ENCODE results near the gene ALG12. TPM values are rescaled to one million over a fixed set of nuclear protein-coding genes. Genes with fewer than 3 reads are reported as not detected.

The ALG12 gene
- 21.9 and 23.2 TPM in 2 replicates for total RNA-seq

DNA sequence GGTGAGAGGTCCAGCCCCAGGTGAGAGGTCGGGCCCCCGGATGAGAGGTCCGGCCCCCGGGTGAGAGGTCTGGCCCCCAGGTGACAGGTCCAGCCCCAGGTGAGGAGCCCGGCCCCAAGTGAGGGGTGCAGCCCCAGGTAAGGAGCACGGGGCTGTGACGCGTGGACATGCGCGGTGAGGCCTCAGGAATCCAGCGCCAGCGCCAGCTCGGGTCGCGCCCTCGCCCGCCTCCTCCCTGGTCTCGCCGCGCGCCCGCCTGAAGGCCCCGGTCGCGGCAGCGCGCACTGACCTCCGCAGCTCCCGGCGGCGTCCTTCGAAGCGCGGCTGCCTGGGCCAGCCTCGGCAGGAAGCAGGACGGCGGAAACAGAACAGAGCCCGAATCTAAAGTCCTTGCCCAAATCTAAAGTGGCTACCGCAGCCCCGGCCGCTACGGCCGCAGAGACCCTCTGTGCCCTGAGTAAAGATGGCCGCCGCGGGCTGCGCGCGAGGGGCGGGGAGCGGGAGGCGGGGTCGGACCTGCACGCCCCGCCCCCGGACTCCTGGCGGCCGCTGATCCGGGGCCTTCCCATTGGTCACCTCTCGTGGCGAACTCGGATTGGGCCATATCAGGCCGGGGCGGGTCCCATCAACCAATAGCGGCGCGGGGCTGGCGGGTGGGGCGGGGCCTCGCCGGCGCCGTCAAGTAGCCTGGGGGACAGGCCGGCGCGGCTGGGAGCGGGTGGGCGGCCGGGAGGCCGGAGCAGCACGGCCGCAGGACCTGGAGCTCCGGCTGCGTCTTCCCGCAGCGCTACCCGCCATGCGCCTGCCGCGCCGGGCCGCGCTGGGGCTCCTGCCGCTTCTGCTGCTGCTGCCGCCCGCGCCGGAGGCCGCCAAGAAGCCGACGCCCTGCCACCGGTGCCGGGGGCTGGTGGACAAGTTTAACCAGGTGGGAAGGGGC is at the start of gene ALG12, which contains the start of gene CRELD2:
Gene ALG12 (minus strand): TSS at position 465 of the 937 bp plus-strand sequence. CDS start 4,673 bp downstream, outside the sequence.
Gene CRELD2 (plus strand): TSS at position 661 of the 937 bp plus-strand sequence. CDS start 136 bp downstream, at position 797.

DNA sequence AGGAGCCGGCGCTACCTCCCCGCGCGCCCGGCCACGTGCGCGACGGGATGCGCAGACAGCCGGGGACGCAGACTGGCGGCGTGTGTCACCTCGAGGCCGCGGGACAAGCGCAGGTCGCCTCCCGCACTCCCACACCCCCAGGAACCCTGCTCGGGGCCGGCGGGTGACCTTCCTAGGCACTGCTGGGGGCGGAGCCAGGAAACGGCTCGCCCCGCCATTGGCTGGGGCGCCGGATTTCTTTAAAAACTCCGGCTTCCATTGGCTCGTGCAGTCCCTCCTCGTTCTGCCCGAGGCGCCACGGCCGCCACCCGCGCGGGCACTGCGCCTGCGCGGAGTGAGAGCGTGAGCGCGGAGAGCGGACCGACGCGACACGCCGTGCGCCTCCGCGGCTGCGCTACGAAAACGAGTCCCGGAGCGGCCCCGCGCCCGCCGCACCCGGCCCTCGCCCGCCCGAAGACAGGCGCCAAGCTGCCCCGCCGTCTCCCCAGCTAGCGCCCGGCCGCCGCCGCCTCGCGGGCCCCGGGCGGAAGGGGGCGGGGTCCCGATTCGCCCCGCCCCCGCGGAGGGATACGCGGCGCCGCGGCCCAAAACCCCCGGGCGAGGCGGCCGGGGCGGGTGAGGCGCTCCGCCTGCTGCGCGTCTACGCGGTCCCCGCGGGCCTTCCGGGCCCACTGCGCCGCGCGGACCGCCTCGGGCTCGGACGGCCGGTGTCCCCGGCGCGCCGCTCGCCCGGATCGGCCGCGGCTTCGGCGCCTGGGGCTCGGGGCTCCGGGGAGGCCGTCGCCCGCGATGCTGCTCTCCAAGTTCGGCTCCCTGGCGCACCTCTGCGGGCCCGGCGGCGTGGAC is 42.1 kb upstream of the ALG12 start, which contains the start of gene PIM3:
Gene PIM3 (plus strand): TSS at position 614 of the 846 bp plus-strand sequence. CDS start 176 bp downstream, at position 790.

DNA sequence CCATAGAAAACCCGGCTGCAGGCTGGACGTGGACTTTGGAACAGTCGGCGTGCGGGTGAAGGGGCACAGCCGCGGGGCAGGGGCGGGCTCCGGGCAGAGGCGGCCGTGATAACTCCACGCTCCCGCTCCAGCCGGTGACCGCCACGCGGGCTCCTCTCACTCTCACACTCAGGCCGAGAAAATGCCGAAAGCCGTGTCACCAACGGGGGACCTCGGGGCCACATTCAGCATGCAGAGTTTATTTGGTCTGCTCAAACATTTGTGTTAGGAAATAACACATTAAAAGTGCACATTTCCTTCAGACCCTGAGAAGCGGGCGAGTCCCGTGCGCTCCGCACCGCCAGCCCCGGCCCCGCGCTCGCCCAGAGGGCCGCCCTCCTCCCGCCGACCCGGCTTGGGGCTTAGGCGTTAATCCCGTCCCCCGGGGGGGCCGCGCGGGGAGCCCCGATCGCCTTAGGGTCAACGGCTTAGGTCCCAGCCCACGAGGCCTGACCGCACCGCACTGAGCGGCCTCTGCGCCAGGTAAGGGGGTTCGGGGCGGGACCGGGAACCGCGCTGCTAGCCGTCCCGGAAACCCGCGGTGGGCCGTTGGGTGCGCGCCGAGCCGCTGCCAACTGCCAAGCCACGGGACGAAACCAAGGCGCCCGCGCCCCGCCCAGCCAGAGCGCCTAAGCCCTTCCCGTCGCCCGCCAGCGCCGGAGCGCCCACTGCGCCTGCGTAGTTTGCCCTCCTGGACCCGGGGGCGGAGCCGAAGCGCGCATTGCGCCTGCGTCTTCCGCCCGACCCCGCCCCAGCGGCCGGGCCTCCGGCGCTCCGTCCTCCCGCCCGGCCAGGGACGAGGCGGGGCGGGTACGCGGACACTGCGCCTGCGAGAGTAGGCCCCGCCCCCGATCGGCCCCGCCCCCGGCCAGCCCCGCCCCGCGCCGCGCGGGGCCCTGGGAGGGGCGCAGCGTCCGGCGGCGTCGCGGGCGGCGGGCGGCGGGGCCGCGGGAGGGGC is 65.0 kb downstream of the ALG12 start, which contains the start of gene ZBED4:
Gene ZBED4 (plus strand): TSS at position 947 of the 997 bp plus-strand sequence. CDS start 29,819 bp downstream, outside the sequence.

Other genes with a start within 250 kb of the ALG12 start
- 27.0 and 35.7 TPM in 2 replicates for gene BRD1, start 90.6 kb downstream of the ALG12 start, total RNA-seq
- gene ZBED4, start 64.6 kb downstream of the ALG12 start, total RNA-seq, result 9.8 and 22.7 TPM in 2 replicates
- gene CRELD2, start 196 bp upstream of the ALG12 start, total RNA-seq, result 136 and 159 TPM in 2 replicates
- gene PIM3, start 42.3 kb upstream of the ALG12 start, total RNA-seq, result 28.2 and 34.4 TPM in 2 replicates
- 0.09 TPM in 1 of 2 replicates, not detected in the other for gene IL17REL, start 94.3 kb upstream of the ALG12 start, total RNA-seq
- gene TTLL8, start 139.9 kb upstream of the ALG12 start, total RNA-seq, result not detected in 2 replicates
- 0.18 and 0.59 TPM in 2 replicates for gene MLC1, start 167.0 kb upstream of the ALG12 start, total RNA-seq
- gene MOV10L1, start 171.6 kb upstream of the ALG12 start, total RNA-seq, result 2.1 and 14.8 TPM in 2 replicates